OCI-LY3 (cell line): Measurements from ENCODE around the gene NTPCR.

Experiments used
- H2AFZ ChIP-seq: fragments of 200-600, 300-600 bp; shearing (Covaris generic); 2 replicates; pipeline ENCODE4 v1.6.0; 2014; ENCODE audit warnings: antibody characterized with exemption, low read depth, low read length
- H3K27ac ChIP-seq: fragments of 200-600, 300-600 bp; sonication (generic); 2 replicates; pipeline ENCODE4 v1.5.1; 2014; ENCODE audit warnings: mild to moderate bottlenecking, low read length, moderate library complexity, mixed read lengths
- H3K27me3 ChIP-seq: fragments of 200-600, 300-600 bp; sonication (generic); 2 replicates; pipeline ENCODE4 v1.6.1; 2014; ENCODE audit warnings: low read depth, low read length, mixed read lengths
- H3K36me3 ChIP-seq: fragments of 200-600, 300-600 bp; sonication (generic); replicated peaks from 2 replicates; pipeline ENCODE3; 2014; ENCODE audit warnings: low read depth, low read length, mixed read lengths
- H3K4me1 ChIP-seq: fragments of 300-600, 200-600 bp; sonication (generic); 2 replicates; pipeline ENCODE4 v1.6.1; 2014; ENCODE audit warnings: low read length, mixed read lengths
- H3K4me2 ChIP-seq: fragments of 200-600, 300-600 bp; sonication (generic); 2 replicates; pipeline ENCODE4 v1.6.1; 2014; ENCODE audit warnings: low read length, mixed read lengths
- H3K4me3 ChIP-seq: fragments of 300-600, 200-600 bp; sonication (generic); 2 replicates; pipeline ENCODE4 v1.5.1; 2014; ENCODE audit warnings: antibody characterized with exemption, mild to moderate bottlenecking, low read length, moderate library complexity
- H3K79me2 ChIP-seq: fragments of 300-600, 200-600 bp; shearing (Covaris generic); 2 replicates; pipeline ENCODE4 v1.6.1; 2014; ENCODE audit warnings: mild to moderate bottlenecking, low read length, mixed read lengths
- H3K9ac ChIP-seq: fragments of 300-600, 200-600 bp; shearing (Covaris generic); 2 replicates; pipeline ENCODE4 v1.6.0; 2014; ENCODE audit warnings: mild to moderate bottlenecking, low read length, moderate library complexity
- H3K9me3 ChIP-seq: fragments of 200-600, 300-600 bp; shearing (Covaris generic); 2 replicates; pipeline ENCODE4 v1.6.1; 2014; ENCODE audit warnings: low read length, mixed read lengths; ENCODE audit not compliant: insufficient read depth
- H4K20me1 ChIP-seq: fragments of 200-600, 300-600 bp; sonication (generic); 2 replicates; pipeline ENCODE4 v1.6.1; 2016; ENCODE audit warnings: low read length, mixed read lengths; ENCODE audit not compliant: insufficient read depth
- CTCF ChIP-seq: fragments of 200-600, 300-600 bp; sonication (generic); IDR thresholded peaks from 2 replicates; pipeline ENCODE4 v1.5.1; 2014; ENCODE audit warnings: antibody characterized with exemption, low read length, low read depth
- EZH2phosphoT487 ChIP-seq: fragments of 200-600 bp; shearing (Covaris generic); IDR thresholded peaks from 2 replicates; pipeline ENCODE4 v1.6.1; 2018; ENCODE audit warnings: antibody characterized with exemption, mixed run types, low read depth

NTPCR gene

GRCh38 chr1:232921381-232921780 lies 29.0 kb upstream of the NTPCR start:
- Histone ChIP-seq H3K4me3 (no peak overlapping the region), H3K27me3 (no peaks in the 10 kb centered on the region), H3K79me2 (no peaks in the 10 kb centered on the region), H3K9me3 (no peaks in the 10 kb centered on the region), H3K27ac (no peak overlapping the region), H4K20me1 (no peaks in the 10 kb centered on the region), H3K36me3 (no peaks in the 10 kb centered on the region), H3K4me1 (no peaks in the 10 kb centered on the region), H3K4me2 (no peak overlapping the region), H3K9ac (no peak overlapping the region), H2AFZ (no peak overlapping the region)
- TF ChIP-seq EZH2phosphoT487 = no peak
- no peak for TF ChIP-seq CTCF

- Histone ChIP-seq H3K4me3 (no peak overlapping the region), H3K9me3 (no peaks in the 10 kb centered on the region), H4K20me1 (no peaks in the 10 kb centered on the region), H3K79me2 (no peaks in the 10 kb centered on the region), H3K4me1 (no peaks in the 10 kb centered on the region), H2AFZ (no peak overlapping the region), H3K9ac (no peak overlapping the region), H3K27me3 (no peaks in the 10 kb centered on the region), H3K4me2 (no peak overlapping the region), H3K27ac (no peak overlapping the region), H3K36me3 (no peaks in the 10 kb centered on the region)
- TF ChIP-seq EZH2phosphoT487 = no peak
These were observed 27.9 kb upstream of the NTPCR start for GRCh38 chr1:232922485-232922884.

GRCh38 chr1:232923739-232924386 lies 26.5 kb upstream of the NTPCR start:
- no peak overlapping the region for H3K27ac ChIP-seq
- H3K4me3 ChIP-seq = no peak overlapping the region
- no peak overlapping the region for H3K4me2 ChIP-seq
- no peaks in the 10 kb centered on the region for H3K36me3 ChIP-seq
- TF ChIP-seq CTCF (no peak), EZH2phosphoT487 (no peak)
- no peaks in the 10 kb centered on the region for H3K4me1 ChIP-seq
- no peaks in the 10 kb centered on the region for H4K20me1 ChIP-seq
- no peaks in the 10 kb centered on the region; the same call in 1 of the 2 replicates for H3K27me3 ChIP-seq
- no peak overlapping the region for H3K9ac ChIP-seq
- no peaks in the 10 kb centered on the region for H3K9me3 ChIP-seq
- H3K79me2 ChIP-seq = no peaks in the 10 kb centered on the region
- no peak overlapping the region for H2AFZ ChIP-seq

GRCh38 chr1:232924874-232925273 lies 25.5 kb upstream of the NTPCR start:
- TF ChIP-seq CTCF (no peak), EZH2phosphoT487 (no peak)
- H3K4me1 ChIP-seq = no peaks in the 10 kb centered on the region

More at GRCh38 chr1:232924874-232925273, 25.5 kb upstream of the NTPCR start:
- Histone ChIP-seq H3K9me3 (no peaks in the 10 kb centered on the region), H4K20me1 (no peaks in the 10 kb centered on the region), H3K9ac (no peak overlapping the region), H3K36me3 (no peaks in the 10 kb centered on the region), H3K79me2 (no peaks in the 10 kb centered on the region), H2AFZ (no peak overlapping the region), H3K4me3 (no peak overlapping the region), H3K27me3 (peaks cover 7% of the 10 kb centered on the region; the same call in 1 of the 2 replicates), H3K27ac (no peak overlapping the region), H3K4me2 (no peak overlapping the region)
